VCaP (cell line): Measurements from ENCODE around the gene PTCD3.

Experiments used
- H3K27ac ChIP-seq: fragments of 450-650 bp; 2 replicates; pipeline ENCODE4 v1.5.1; 2017
- TF ChIP-seq, protein P1 (sequence below): fragments of 450-650 bp; conservative IDR thresholded peaks from 2 replicates; pipeline ENCODE4 v1.5.1; 2017; ENCODE audit warnings: mild to moderate bottlenecking, moderate library complexity

The PTCD3 gene

DNA sequence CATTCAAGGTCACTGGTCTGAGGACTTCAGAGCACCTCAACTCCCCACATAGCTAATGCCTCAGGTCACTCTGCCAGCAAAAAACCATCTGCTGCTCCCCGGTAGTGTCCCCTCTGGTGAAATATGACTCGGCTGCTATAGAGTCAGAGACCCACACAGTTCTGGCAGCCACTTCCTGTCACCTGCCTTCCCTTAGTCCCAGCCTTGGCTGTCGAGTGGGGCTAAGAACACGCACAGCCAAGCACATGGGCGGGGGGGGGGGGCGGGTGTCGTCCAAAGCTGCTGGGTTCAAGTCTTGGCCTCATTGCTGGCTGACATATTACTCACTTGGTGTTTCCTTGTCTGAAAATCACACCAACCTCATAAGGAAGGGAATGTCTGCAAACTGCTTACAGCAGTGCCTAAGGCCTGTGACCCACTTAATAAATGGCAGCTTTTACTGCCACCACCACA lies 37.9 kb upstream of the PTCD3 start:
- H3K27ac ChIP-seq: no peak overlapping the region
- TF ChIP-seq, protein P1, sequence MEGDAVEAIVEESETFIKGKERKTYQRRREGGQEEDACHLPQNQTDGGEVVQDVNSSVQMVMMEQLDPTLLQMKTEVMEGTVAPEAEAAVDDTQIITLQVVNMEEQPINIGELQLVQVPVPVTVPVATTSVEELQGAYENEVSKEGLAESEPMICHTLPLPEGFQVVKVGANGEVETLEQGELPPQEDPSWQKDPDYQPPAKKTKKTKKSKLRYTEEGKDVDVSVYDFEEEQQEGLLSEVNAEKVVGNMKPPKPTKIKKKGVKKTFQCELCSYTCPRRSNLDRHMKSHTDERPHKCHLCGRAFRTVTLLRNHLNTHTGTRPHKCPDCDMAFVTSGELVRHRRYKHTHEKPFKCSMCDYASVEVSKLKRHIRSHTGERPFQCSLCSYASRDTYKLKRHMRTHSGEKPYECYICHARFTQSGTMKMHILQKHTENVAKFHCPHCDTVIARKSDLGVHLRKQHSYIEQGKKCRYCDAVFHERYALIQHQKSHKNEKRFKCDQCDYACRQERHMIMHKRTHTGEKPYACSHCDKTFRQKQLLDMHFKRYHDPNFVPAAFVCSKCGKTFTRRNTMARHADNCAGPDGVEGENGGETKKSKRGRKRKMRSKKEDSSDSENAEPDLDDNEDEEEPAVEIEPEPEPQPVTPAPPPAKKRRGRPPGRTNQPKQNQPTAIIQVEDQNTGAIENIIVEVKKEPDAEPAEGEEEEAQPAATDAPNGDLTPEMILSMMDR: no peak

DNA sequence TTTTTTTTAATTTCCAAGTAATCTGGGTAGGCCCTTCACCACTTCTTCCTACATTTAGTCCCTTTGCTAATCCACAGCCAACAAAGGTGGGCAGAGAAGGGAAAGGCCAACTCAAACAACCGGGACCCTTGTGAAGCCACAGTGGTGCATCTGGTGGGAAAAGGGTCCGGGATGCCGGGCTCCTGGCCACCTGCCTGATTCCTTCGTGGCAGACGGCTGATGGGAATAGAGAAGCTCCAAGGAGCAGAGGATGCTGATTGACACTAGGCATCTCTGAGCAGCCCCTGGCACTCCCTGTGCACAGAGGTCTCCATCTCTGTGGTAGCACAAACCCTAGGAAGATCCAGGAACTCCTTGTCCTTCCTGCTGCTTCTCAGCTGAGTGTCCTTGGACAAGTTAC lies 37.4 kb upstream of the PTCD3 start:
- TF ChIP-seq, protein P1: no peak
- H3K27ac ChIP-seq: no peak overlapping the region

DNA sequence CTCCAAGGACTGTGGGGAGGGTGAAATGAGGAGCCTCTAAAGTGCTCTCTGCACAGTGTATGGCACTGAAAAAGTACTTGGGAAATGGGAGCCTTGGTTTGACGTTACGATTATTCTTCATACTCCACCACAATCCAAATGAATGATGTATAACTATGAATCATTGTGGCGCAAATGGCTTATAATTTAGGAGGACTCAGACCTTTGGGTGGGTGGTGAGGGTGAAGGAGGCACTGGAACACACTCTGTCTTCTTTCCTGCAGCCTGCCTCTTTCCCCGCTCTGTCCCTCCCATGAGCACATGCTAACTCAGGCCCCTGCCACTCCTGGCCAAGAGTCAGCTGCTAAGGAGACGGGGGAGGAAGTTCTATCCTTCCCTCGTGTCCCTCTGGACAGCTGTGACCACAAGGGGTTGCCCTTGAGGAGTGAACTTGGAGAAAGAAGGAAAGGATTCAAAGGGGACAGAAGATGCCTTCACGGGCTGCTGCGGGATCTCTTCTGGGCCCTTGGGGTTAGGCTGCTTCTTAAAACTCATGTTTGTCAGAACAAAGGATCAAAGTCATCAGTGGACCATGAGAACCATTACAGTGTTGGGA lies 36.8 kb upstream of the PTCD3 start:
- H3K27ac ChIP-seq: no peak overlapping the region
- TF ChIP-seq, protein P1: no peak

DNA sequence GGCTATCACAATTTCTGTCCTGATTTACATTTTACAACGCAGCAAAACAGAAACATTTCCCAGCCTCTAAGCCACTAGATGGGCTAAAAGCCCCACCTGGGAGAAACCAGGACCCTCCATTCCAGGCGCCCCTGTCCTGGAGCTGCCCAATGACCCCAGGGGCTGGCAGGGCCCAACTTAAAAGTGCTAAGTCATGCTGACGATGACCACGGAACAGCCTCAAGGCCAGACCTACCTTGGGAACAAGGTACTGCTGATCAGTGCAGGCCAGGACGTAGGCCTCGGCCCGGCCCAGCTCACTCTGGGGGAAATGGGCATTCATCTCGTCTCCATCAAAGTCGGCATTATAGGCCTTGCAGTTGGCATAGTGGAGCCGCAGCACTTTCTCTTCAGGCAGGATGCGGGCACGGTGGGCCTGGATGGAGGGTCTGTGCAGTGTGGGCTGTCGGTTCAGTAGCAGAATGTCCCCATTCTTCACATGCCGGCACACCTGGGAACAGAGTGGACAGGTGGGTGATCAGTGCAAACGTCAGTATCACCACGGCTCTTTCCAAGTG lies 36.2 kb upstream of the PTCD3 start:
- no peak overlapping the region for H3K27ac ChIP-seq
- TF ChIP-seq, protein P1: no peak

DNA sequence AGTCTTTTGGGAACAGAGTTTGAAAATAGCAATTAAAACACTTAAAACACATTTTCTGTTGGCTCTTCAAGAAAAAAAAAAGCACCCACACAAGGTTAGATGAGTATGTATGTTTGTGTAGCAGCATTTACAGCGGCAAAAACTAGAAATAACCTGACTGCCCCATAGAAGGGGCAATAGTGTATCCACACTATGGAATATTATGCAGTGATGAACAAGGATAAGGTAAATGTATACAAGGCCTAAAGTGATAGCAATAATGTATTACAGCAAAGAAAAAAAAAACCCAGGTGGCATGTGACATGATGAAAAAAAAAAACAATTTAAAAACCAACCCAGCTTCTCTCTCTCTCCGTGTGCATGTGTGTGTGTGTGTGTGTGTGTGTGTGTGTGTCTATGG lies 35.2 kb upstream of the PTCD3 start:
- peak overlapping the region; percentile 73 for H3K27ac ChIP-seq
- TF ChIP-seq, protein P1: no peak

DNA sequence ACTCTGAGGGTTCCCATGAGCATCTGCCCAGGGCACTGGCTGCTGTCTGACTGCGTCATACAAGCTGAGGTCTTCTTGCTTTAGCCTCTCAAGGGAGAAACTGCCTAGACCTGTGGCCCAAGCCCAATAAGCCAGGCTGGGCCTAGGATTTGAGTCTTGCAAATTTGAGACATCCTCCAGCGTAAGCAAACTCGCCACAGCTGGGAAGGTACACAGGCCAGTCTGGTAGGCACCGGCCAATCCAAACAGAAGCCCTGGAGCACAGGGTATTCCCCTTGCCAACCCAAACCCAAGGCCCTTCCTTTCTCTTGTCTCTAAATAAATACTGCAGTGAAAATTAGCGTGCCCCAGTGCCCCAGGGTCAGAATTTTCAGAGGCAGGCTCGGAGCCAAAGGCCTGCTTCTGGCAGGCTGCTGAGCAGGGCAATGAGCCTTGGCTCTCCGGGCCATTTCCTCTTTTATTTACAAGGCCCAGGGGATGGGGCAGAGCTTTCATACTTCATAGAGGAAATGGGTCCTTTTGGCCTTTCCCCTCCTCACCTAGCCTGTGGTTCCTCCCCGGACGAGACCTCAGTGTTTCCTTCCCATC lies 33.7 kb upstream of the PTCD3 start:
- H3K27ac ChIP-seq: peak overlapping the region; percentile 73
- TF ChIP-seq, protein P1: no peak

DNA sequence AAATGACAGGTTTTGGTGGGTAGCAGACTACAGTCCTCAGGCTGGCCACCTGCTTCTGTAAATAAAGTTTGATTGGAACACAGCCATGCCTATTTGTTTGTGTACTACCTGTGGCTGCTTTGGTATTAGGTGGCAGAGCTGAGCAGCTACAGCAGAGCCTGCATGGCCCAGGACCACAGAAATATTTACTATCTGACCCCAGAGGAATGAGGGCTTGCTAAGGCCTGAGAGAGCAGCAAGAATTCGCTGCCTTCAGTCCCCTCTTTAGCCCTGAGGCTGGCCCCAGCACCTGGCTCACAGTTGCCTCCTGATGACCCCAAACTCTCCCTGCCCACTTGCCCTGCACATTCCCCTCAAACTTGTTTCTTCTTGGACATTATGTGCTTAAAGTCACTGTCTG lies 32.8 kb upstream of the PTCD3 start:
- TF ChIP-seq, protein P1: no peak

More for the DNA sequence above, 32.8 kb upstream of the PTCD3 start:
- H3K27ac ChIP-seq: peak overlapping the region; percentile 73
